B cell (primary cell): ENCODE results near the gene PGBD4. TPM values are rescaled to one million over a fixed set of nuclear protein-coding genes. Genes with fewer than 3 reads are reported as not detected.

Source experiments
- ATAC-seq: fragments of 200-7000 bp; cut with Tn5 transposase; one replicate; pipeline ENCODE4 v1.10.0; 2021; ENCODE audit warnings: low read depth, mild to moderate bottlenecking, moderate number of reproducible peaks, moderate library complexity
- CTCF ChIA-PET: fragments of 350-600 bp; sonication (Branson Sonifier 250); formaldehyde crosslinking; loops from one replicate; lab custom pipeline; 2021; ENCODE audit warnings: antibody characterized with exemption, inconsistent platforms; lab: Charles Lee
- POLR2A ChIA-PET: fragments of 350-600 bp; sonication (Branson Sonifier 250); formaldehyde crosslinking; loops from one replicate; lab custom pipeline; 2021; ENCODE audit warnings: antibody characterized with exemption; lab: Charles Lee
- DNase-seq: peaks from one replicate; pipeline ENCODE4 v3.0.0; 2013
- H2AFZ ChIP-seq: 2 replicates; pipeline ENCODE4 v1.6.1; 2012; ENCODE audit warnings: mild to moderate bottlenecking, low read depth, low read length; ENCODE audit not compliant: insufficient read depth, poor library complexity, severe bottlenecking
- H3K27ac ChIP-seq, 2 donors: 1 replicate in 1 of 2; 2 replicates in 1 of 2; pipeline ENCODE4 v1.5.1; 2012 to 2013; ENCODE audit warnings: low read length in 2 of 2, mild to moderate bottlenecking in 2 of 2, moderate library complexity in 1 of 2
- H3K27me3 ChIP-seq, 4 experiments: fragments of 200-600 bp in 1 of 4; sonication (generic) in 1 of 4; replicated peaks in 1 of 4; 1 replicate in 2 of 4; 2 replicates in 2 of 4; pipeline versions ENCODE4 v1.6.1 to v1.7.0; 2013 to 2016; ENCODE audit warnings: low read length in 3 of 4, mild to moderate bottlenecking in 2 of 4, mixed read lengths in 1 of 4, moderate library complexity in 1 of 4; ENCODE audit not compliant: insufficient read depth in 4 of 4, control insufficient read depth in 3 of 4; ENCODE audit errors: control extremely low read depth in 1 of 4
- H3K36me3 ChIP-seq, 2 experiments: replicated peaks in 1 of 2; 1 replicate in 1 of 2; 2 replicates in 1 of 2; pipeline versions ENCODE4 v1.6.1 to v1.7.1; 2013; ENCODE audit warnings: low read length in 1 of 2; ENCODE audit not compliant: insufficient read depth in 2 of 2, control insufficient read depth in 1 of 2; ENCODE audit errors: control extremely low read depth in 1 of 2, extremely low read depth in 1 of 2
- H3K4me1 ChIP-seq, 2 donors: fragments of 200-600 bp in 1 of 2; sonication (generic) in 1 of 2; 1 replicate in 1 of 2; 2 replicates in 1 of 2; pipeline versions ENCODE4 v1.5.1 to v1.6.1; 2013 to 2017; ENCODE audit warnings: low read length in 2 of 2; ENCODE audit not compliant: control insufficient read depth in 2 of 2, insufficient read depth in 2 of 2
- H3K4me2 ChIP-seq: replicated peaks from 2 replicates; pipeline ENCODE3; 2012; ENCODE audit warnings: mild to moderate bottlenecking, low read depth, low read length; ENCODE audit not compliant: poor library complexity, severe bottlenecking
- H3K4me3 ChIP-seq, 5 experiments: fragments of 200-600 bp in 1 of 5; sonication (generic) in 1 of 5; 1 replicate in 3 of 5; 2 replicates in 2 of 5; pipeline versions ENCODE4 v1.5.1 to v1.7.0; 2011 to 2016; ENCODE audit warnings: low read length in 4 of 5, mild to moderate bottlenecking in 4 of 5, low read depth in 2 of 5, control low read depth in 1 of 5, moderate library complexity in 1 of 5; ENCODE audit not compliant: insufficient read depth in 1 of 5; ENCODE audit errors: control extremely low read depth in 1 of 5, extremely low read depth in 1 of 5
- H3K79me2 ChIP-seq: fragments of 200-600 bp; sonication (generic); one replicate; pipeline ENCODE4 v1.6.0; 2016; ENCODE audit warnings: low read length; ENCODE audit not compliant: control insufficient read depth, insufficient read depth
- H3K9ac ChIP-seq: fragments of 200-600 bp; sonication (generic); 2 replicates; pipeline ENCODE4 v1.6.1; 2017; ENCODE audit warnings: mild to moderate bottlenecking, low read length, moderate library complexity
- H3K9me3 ChIP-seq, 3 donors: one replicate each; pipeline versions ENCODE4 v1.6.1 to v1.7.1; 2013; ENCODE audit warnings: low read length in 2 of 3; ENCODE audit not compliant: control insufficient read depth in 2 of 3, insufficient read depth in 1 of 3; ENCODE audit errors: control extremely low read depth in 1 of 3
- H4K20me1 ChIP-seq: 2 replicates; pipeline ENCODE4 v1.6.0; 2012; ENCODE audit warnings: mild to moderate bottlenecking, low read length; ENCODE audit not compliant: insufficient read depth, control insufficient read depth, poor library complexity, severe bottlenecking
- H3K27ac Mint-ChIP-seq: one replicate; pipeline ENCODE4 v1.8.0; 2021; ENCODE audit warnings: mixed read lengths
- H3K27me3 Mint-ChIP-seq: one replicate; pipeline ENCODE4 v1.8.0; 2021; ENCODE audit warnings: mixed read lengths
- H3K4me1 Mint-ChIP-seq: one replicate; pipeline ENCODE4 v1.8.0; 2021; ENCODE audit warnings: mixed read lengths
- H3K4me3 Mint-ChIP-seq: one replicate; pipeline ENCODE4 v1.8.0; 2021; ENCODE audit warnings: mixed read lengths
- H3K9me3 Mint-ChIP-seq: one replicate; pipeline ENCODE4 v1.8.0; 2022; ENCODE audit warnings: mixed read lengths; ENCODE audit not compliant: insufficient read depth
- CTCF ChIP-seq: fragments of 200-600 bp; IDR thresholded peaks from one replicate; pipeline ENCODE4 v1.8.0; 2022; ENCODE audit warnings: antibody characterized with exemption, mild to moderate bottlenecking
- EZH2 ChIP-seq: IDR thresholded peaks from 2 replicates; pipeline ENCODE4 v1.6.1; 2012; ENCODE audit warnings: borderline replicate concordance, low read depth, mild to moderate bottlenecking, moderate library complexity, low read length; ENCODE audit not compliant: insufficient read depth, poor library complexity, severe bottlenecking
- WGBS: methylation state at CpG from one replicate; pipeline ENCODE4 v1.1.5; 2013; ENCODE audit warnings: missing lambda C conversion rate; ENCODE audit not compliant: insufficient coverage; 5-methylcytosine and 5-hydroxymethylcytosine counted together
- intact Hi-C: fragments of 100-400 bp; cut with micrococcal nuclease; formaldehyde crosslinking; loops from one replicate; pipeline ENCODE4 v1.10.0; 2022
- polyA plus RNA-seq: library from polyadenylated mRNA; depleted of rRNA; stranded (reverse); fragments of >200 nt; gene quantifications from 2 replicates; pipeline ENCODE4 v1.2.3, GENCODE V29; 2012
- total RNA-seq, 2 donors: library from RNA; stranded (reverse); fragments of 120-200 nt in 1 of 2; gene quantifications; 1 replicate in 1 of 2; 2 replicates in 1 of 2; pipeline versions ENCODE4 v1.2.3 to v1.2.4, GENCODE V29; 2013 to 2022

PGBD4 gene
- total and polyA plus RNA-seq, 2 donors (not counting 1 experiment from before 2014, with no cell fraction given): 2.5 to 5.2 TPM

GRCh38 chr15:34114739-34115138 lies 12.9 kb downstream of the PGBD4 start:
- H3K4me3 Mint-ChIP-seq: no peak overlapping the region
- no peaks in the 10 kb centered on the region for H4K20me1 ChIP-seq
- H3K4me1 ChIP-seq: no peaks in the 10 kb centered on the region
- no peaks in the 10 kb centered on the region for H3K9me3 ChIP-seq
- H3K9ac ChIP-seq: no peak overlapping the region
- no peak overlapping the region for H2AFZ ChIP-seq
- peaks cover 24% of the 10 kb centered on the region for H3K27me3 Mint-ChIP-seq
- POLR2A ChIA-PET: no interaction called here
- peaks cover 0 to 6% (median 0%) of the 10 kb centered on the region in 4 experiments for H3K27me3 ChIP-seq
- no peak overlapping the region for H3K27ac Mint-ChIP-seq
- intact Hi-C loops: no loop called here
- no peaks in the 10 kb centered on the region for H3K36me3 ChIP-seq
- TF ChIP-seq CTCF (no peak), EZH2 (no peak)
- H3K79me2 ChIP-seq: no peaks in the 10 kb centered on the region
- no peaks in the 10 kb centered on the region for H3K4me1 Mint-ChIP-seq
- no peak overlapping the region for H3K4me3 ChIP-seq
- no peaks in the 10 kb centered on the region for H3K9me3 Mint-ChIP-seq
- WGBS: 90% methylated on average over 3 of the region's 3 CpGs
- H3K4me2 ChIP-seq: no peak overlapping the region
- no peak overlapping the region for H3K27ac ChIP-seq
- ATAC-seq: no peak
- DNase-seq: no peak
- CTCF ChIA-PET: interaction anchor here (1.9 kb wide), 1 partner anchor 95 kb away, joined by 7 read pairs; the partner anchor contains the start of gene KATNBL1

- TF ChIP-seq CTCF (no peak), EZH2 (no peak)
- H3K27me3 ChIP-seq: peaks cover 0 to 6% (median 0%) of the 10 kb centered on the region in 4 experiments
- H3K79me2 ChIP-seq: no peaks in the 10 kb centered on the region
- intact Hi-C loops: no loop called here
- H2AFZ ChIP-seq: no peak overlapping the region
- DNase-seq (no peak), ATAC-seq (no peak)
- H3K9me3 Mint-ChIP-seq: no peaks in the 10 kb centered on the region
- WGBS: 100% methylated on average over 2 of the region's 2 CpGs
- no peak overlapping the region for H3K4me3 Mint-ChIP-seq
- no peaks in the 10 kb centered on the region for H3K36me3 ChIP-seq
- no peak overlapping the region for H3K4me3 ChIP-seq
- no peaks in the 10 kb centered on the region for H3K9me3 ChIP-seq
- H3K4me2 ChIP-seq: no peak overlapping the region
- no peak overlapping the region for H3K27ac ChIP-seq
- H4K20me1 ChIP-seq: no peaks in the 10 kb centered on the region
- no peaks in the 10 kb centered on the region for H3K4me1 ChIP-seq
- H3K4me1 Mint-ChIP-seq: no peaks in the 10 kb centered on the region
- ChIA-PET POLR2A (no interaction called here), CTCF (no interaction called here)
- H3K27me3 Mint-ChIP-seq: peaks cover 35% of the 10 kb centered on the region
- no peak overlapping the region for H3K27ac Mint-ChIP-seq
- H3K9ac ChIP-seq: no peak overlapping the region
Observed at GRCh38 chr15:34116620-34117019, 14.7 kb downstream of the PGBD4 start.
